Thoracic aorta (tissue), 2 donors: ENCODE results near the gene PRMT3. TPM values are rescaled to one million over a fixed set of nuclear protein-coding genes. Genes with fewer than 3 reads are reported as not detected.

Experiments used
- ATAC-seq: fragments of 150-250 bp; one replicate; pipeline ENCODE4 v1.8.0; 2017; ENCODE audit warnings: low read depth; ENCODE audit not compliant: insufficient number of reproducible peaks, low FRiP score
- DNase-seq: peaks from one replicate; pipeline ENCODE4 v3.0.0-alpha.2; 2020; ENCODE audit warnings: low spot score
- H3K27ac ChIP-seq, 2 donors: fragments of 200-600 bp; sonication (generic); 1 replicate in 1 of 2; 2 replicates in 1 of 2; pipeline ENCODE4 v1.5.1; 2016; ENCODE audit warnings: mild to moderate bottlenecking in 2 of 2, moderate library complexity in 2 of 2
- H3K27me3 ChIP-seq: fragments of 200-600 bp; sonication (generic); replicated peaks from 2 replicates; pipeline ENCODE4 v1.6.0; 2016; ENCODE audit warnings: mild to moderate bottlenecking; ENCODE audit not compliant: insufficient read depth
- H3K36me3 ChIP-seq: fragments of 200-600 bp; sonication (generic); one replicate; pipeline ENCODE4 v1.5.1; 2016
- H3K4me1 ChIP-seq, 2 donors: fragments of 200-600 bp; sonication (generic); 1 replicate in 1 of 2; 2 replicates in 1 of 2; pipeline versions ENCODE4 v1.5.1 to v1.6.0; 2016; ENCODE audit warnings: low read depth in 2 of 2, mild to moderate bottlenecking in 1 of 2; ENCODE audit not compliant: control insufficient read depth in 1 of 2
- H3K4me3 ChIP-seq: fragments of 200-600 bp; sonication (generic); 2 replicates; pipeline ENCODE4 v1.5.1; 2016; ENCODE audit warnings: mild to moderate bottlenecking
- H3K9me3 ChIP-seq: fragments of 200-600 bp; sonication (generic); 2 replicates; pipeline ENCODE4 v1.5.1; 2016
- total RNA-seq, 2 donors: library from RNA; depleted of rRNA; stranded (reverse); fragments of >200 nt; gene quantifications; one replicate each; pipeline versions ENCODE4 v1.1.0 to v1.2.3, GENCODE V29; 2016
- TF ChIP-seq, protein P1 (sequence below): fragments of 200-600 bp; sonication (generic); IDR thresholded peaks from one replicate; pipeline ENCODE4 v1.5.1; 2019; ENCODE audit warnings: antibody characterized with exemption

PRMT3 gene
- total RNA-seq, 2 donors from 2014 or later = 7.9 to 21.0 TPM

DNA sequence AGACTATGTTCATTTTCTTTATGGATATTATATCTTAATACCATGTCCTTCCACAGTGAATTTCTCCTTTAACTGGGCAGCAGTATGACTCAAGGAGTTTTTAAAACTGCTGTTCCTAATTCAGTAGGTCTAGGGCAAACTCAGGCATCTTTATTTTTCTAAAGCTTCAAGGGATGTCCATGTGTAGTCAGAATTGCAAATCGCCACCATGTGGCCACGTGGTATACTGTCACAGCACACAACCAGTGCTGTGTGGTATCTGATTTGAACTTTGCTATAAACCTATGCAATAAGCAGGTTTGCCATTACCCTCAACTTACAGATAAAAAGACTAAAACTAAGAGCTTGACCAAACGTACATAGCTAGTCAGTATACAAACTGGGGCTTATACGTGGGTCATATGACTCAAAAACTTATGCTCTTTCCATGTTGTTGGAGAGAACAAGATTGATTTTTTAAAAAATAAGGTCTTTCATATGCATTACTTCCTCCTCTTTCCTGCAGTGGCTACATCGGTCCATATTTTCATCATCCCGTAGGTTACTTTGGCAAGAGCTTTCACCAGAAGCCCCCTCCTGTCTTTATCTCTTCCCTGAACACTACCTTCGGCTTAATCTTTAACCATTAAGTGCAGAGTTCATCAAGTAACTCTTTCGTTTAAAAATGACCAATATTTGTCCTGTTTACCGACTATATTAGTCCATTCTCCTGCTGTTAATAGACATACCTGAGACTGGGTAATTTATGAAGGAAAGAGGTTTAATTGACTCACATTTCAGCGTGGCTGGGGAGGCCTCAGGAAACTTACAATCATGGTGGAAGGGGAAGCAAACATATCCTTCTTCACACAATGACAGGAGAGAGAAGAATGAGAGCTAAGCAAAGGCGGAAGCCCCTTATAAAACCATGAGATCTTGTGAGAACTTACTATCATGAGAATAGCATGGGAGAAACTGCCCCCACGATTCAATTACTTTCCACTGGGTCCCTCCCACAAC, 32.0 kb upstream of the PRMT3 start:
- H3K27ac ChIP-seq = no peak overlapping the region
- DNase-seq = no peak
- ATAC-seq = no peak
- no peaks in the 10 kb centered on the region for H3K27me3 ChIP-seq
- no peaks in the 10 kb centered on the region for H3K4me1 ChIP-seq
- H3K4me3 ChIP-seq = no peak overlapping the region
- no peaks in the 10 kb centered on the region for H3K36me3 ChIP-seq
- TF ChIP-seq, protein P1, sequence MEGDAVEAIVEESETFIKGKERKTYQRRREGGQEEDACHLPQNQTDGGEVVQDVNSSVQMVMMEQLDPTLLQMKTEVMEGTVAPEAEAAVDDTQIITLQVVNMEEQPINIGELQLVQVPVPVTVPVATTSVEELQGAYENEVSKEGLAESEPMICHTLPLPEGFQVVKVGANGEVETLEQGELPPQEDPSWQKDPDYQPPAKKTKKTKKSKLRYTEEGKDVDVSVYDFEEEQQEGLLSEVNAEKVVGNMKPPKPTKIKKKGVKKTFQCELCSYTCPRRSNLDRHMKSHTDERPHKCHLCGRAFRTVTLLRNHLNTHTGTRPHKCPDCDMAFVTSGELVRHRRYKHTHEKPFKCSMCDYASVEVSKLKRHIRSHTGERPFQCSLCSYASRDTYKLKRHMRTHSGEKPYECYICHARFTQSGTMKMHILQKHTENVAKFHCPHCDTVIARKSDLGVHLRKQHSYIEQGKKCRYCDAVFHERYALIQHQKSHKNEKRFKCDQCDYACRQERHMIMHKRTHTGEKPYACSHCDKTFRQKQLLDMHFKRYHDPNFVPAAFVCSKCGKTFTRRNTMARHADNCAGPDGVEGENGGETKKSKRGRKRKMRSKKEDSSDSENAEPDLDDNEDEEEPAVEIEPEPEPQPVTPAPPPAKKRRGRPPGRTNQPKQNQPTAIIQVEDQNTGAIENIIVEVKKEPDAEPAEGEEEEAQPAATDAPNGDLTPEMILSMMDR = peak; percentile 47
- H3K9me3 ChIP-seq = no peaks in the 10 kb centered on the region

DNA sequence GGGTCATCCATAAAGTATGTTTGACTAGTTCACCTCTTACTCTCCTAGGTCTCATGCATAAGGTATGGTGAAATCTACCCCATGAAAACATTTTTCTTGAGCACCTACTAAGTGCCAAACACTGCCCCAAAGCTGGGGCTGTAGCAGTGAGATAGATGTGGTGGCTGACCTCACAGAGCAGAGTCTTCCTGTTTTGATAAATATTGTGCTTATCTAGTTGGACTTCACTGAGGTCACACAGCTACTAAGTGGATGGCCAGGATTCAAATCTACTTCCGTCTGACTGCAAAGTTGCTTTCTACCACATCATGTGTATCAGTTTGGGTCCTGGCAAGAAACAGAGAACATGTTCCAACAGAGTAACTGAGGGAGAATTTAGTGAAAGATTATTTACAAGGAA, 30.4 kb upstream of the PRMT3 start:
- no peak for ATAC-seq
- TF ChIP-seq, protein P1 = no peak

DNA sequence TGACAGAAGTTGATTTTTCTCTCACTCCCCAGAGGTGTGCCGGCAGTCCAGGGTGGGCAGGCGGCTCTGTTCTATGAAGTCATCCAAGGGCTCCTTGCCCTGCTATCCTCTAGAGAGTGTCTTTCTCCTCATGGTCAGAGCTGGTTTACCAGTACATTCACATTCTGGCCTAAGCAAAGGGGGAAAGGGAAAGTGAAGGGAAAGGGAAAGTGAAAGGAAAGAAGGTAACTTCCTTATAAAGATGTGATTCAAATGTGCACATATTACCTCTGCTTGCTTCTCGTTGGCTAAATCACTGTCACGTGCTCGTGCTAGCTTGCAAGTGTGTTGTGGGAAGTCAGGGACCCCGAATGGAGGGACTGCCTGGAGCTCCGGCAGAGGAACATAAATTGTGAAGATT, 26.9 kb upstream of the PRMT3 start:
- H3K27ac ChIP-seq = no peak overlapping the region
- ATAC-seq (no peak), DNase-seq (no peak)
- H3K27me3 ChIP-seq = no peaks in the 10 kb centered on the region
- H3K4me3 ChIP-seq = peak overlapping the region; percentile 12
- peaks cover 3 to 22% of the 10 kb centered on the region in 2 donors for H3K4me1 ChIP-seq
- no peaks in the 10 kb centered on the region for H3K36me3 ChIP-seq
- TF ChIP-seq, protein P1 = no peak
- H3K9me3 ChIP-seq = no peaks in the 10 kb centered on the region

More for the DNA sequence above, 30.4 kb upstream of the PRMT3 start:
- no peak overlapping the region for H3K27ac ChIP-seq
- no peaks in the 10 kb centered on the region for H3K27me3 ChIP-seq
- H3K4me3 ChIP-seq = no peak overlapping the region
- no peaks in the 10 kb centered on the region for H3K9me3 ChIP-seq
- H3K4me1 ChIP-seq = no peaks in the 10 kb centered on the region
- DNase-seq = no peak
- no peaks in the 10 kb centered on the region for H3K36me3 ChIP-seq

DNA sequence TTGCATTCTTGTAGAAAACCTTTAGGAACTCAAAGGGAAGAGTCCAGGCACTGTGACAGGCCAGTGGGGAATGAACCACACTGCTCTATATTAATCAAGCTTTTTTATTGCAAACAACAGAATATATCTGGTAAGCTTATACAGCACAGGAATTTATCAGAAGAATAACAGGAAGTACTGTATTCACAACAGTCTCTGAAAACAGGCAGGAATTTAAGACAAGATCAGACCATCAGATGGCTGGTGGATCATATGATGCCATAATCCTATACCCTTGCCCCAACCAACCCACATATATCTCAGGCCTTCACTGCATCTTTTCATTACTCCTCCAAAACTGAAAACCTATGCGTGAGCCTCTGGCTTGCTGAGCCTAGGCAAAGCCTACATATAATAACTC, 25.0 kb upstream of the PRMT3 start:
- no peak overlapping the region for H3K27ac ChIP-seq
- ATAC-seq = no peak

DNA sequence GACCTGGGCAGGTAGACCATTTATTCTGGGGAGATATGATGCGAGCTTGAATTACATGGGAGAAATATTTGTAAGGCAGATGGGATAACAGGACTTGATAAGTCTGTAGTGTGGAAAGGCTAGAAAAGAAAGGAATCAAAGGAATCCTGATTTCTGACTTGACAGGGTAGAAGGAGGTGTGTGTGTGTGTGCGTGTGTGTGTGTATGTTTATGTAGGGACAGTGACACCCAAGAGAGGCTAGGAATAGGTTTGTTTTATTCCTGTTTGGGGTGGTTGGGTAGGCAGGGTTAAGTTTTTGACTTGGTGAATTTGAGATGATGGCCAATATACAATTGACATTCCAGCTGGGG, 24.4 kb upstream of the PRMT3 start:
- Histone ChIP-seq H3K27me3 (no peaks in the 10 kb centered on the region), H3K4me3 (peak overlapping the region; percentile 84), H3K4me1 (peaks cover 14 to 41% of the 10 kb centered on the region in 2 donors), H3K9me3 (no peaks in the 10 kb centered on the region), H3K36me3 (no peaks in the 10 kb centered on the region), H3K27ac (peak overlapping the region; percentile 85 to 86)
- TF ChIP-seq, protein P1 = no peak
- DNase-seq (no peak), ATAC-seq (no peak)

More for the DNA sequence above, 25.0 kb upstream of the PRMT3 start:
- H3K36me3 ChIP-seq = no peaks in the 10 kb centered on the region
- H3K9me3 ChIP-seq = no peaks in the 10 kb centered on the region
- H3K4me3 ChIP-seq = no peak overlapping the region
- TF ChIP-seq, protein P1 = no peak
- H3K27me3 ChIP-seq = no peaks in the 10 kb centered on the region
- H3K4me1 ChIP-seq = peaks cover 13 to 40% of the 10 kb centered on the region in 2 donors
- no peak for DNase-seq
